Mammary epithelial cell (primary cell): Measurements from ENCODE around the gene ZNF385A.

Source experiments
- EZH2 ChIP-seq: IDR thresholded peaks from 2 replicates; pipeline ENCODE4 v1.6.1; 2012; ENCODE audit warnings: low read length, inconsistent platforms, borderline replicate concordance
- TF ChIP-seq, protein P1 (sequence below), 2 donors: IDR thresholded peaks in 1 of 2; conservative IDR thresholded peaks in 1 of 2; 2 replicates each; pipeline ENCODE4 v1.5.1; 2011 to 2012; ENCODE audit warnings: inconsistent platforms in 2 of 2, low read length in 2 of 2, mild to moderate bottlenecking in 2 of 2, control low read depth in 1 of 2, low read depth in 1 of 2; ENCODE audit not compliant: insufficient read depth in 1 of 2; ENCODE audit errors: extremely low read depth in 1 of 2

DNA sequence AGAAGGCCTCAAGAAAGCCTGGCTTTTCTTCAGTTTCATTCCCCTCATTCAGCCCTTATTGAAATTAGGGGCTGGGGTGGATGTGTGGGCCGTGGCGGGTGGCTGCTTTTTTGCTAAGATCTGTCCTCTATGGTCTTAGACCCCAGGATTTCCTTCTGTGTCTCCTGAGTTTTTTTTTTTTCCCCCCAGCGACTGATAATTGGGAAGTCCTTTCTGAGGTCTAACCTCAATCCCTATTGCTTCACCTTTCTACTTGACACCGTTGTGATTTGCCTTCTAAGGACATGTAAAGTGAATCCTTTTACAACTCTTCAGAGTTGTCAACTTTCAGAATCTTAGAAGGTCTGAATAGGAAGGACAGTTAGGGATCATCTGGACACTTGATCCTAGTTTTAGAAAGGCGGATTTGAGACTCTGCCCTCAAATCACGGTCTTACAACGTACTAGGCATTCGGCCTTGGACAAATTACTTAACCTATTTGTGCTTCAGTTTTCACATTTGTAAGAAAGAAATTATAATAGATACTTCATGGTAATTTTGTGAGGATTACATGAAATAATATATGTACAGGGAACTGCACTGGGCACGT lies 24.7 kb downstream of the ZNF385A start:
- TF ChIP-seq, protein P1, sequence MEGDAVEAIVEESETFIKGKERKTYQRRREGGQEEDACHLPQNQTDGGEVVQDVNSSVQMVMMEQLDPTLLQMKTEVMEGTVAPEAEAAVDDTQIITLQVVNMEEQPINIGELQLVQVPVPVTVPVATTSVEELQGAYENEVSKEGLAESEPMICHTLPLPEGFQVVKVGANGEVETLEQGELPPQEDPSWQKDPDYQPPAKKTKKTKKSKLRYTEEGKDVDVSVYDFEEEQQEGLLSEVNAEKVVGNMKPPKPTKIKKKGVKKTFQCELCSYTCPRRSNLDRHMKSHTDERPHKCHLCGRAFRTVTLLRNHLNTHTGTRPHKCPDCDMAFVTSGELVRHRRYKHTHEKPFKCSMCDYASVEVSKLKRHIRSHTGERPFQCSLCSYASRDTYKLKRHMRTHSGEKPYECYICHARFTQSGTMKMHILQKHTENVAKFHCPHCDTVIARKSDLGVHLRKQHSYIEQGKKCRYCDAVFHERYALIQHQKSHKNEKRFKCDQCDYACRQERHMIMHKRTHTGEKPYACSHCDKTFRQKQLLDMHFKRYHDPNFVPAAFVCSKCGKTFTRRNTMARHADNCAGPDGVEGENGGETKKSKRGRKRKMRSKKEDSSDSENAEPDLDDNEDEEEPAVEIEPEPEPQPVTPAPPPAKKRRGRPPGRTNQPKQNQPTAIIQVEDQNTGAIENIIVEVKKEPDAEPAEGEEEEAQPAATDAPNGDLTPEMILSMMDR (conservative IDR thresholded peaks at IDR 0.05 in 1 of 2, IDR thresholded peaks at IDR 0.05 in 1 of 2; ENCODE audit: extremely low read depth in 1 of 2, insufficient read depth in 1 of 2, low read depth in 1 of 2, low read length in 2 of 2): no peak
- no peak for TF ChIP-seq EZH2
